Endodermal cell (in vitro differentiated cells): ENCODE measurements around the gene PLIN1. TPM values are rescaled to one million over a fixed set of nuclear protein-coding genes. Genes with fewer than 3 reads are reported as not detected.

Experiments used
- DNase-seq: peaks from one replicate; pipeline ENCODE4 v3.0.0-alpha.2; 2017
- H3K27ac ChIP-seq: 2 replicates; pipeline ENCODE4 v1.5.1; 2013; ENCODE audit warnings: mild to moderate bottlenecking, low read depth, low read length, moderate library complexity
- H3K27me3 ChIP-seq: 2 replicates; pipeline ENCODE4 v1.6.1; 2013; ENCODE audit warnings: mild to moderate bottlenecking, low read length, moderate library complexity; ENCODE audit not compliant: insufficient read depth, control insufficient read depth, poor library complexity, severe bottlenecking
- H3K36me3 ChIP-seq: 2 replicates; pipeline ENCODE4 v1.7.0; 2013; ENCODE audit warnings: mild to moderate bottlenecking, low read length, moderate library complexity; ENCODE audit not compliant: control insufficient read depth, insufficient read depth
- H3K4me1 ChIP-seq: one replicate; pipeline ENCODE4 v1.7.0; 2013; ENCODE audit warnings: low read length; ENCODE audit not compliant: control insufficient read depth, insufficient read depth
- H3K4me3 ChIP-seq: 2 replicates; pipeline ENCODE4 v1.5.1; 2013; ENCODE audit warnings: mild to moderate bottlenecking, low read length, moderate library complexity
- H3K9ac ChIP-seq: 2 replicates; pipeline ENCODE4 v1.6.1; 2013; ENCODE audit warnings: mild to moderate bottlenecking, low read length, moderate library complexity; ENCODE audit not compliant: poor library complexity, severe bottlenecking; ENCODE audit errors: extremely low read depth
- H3K9me3 ChIP-seq: 2 replicates; pipeline ENCODE4 v1.6.1; 2013; ENCODE audit warnings: mild to moderate bottlenecking, low read length, moderate library complexity; ENCODE audit not compliant: control insufficient read depth
- H3K27ac Mint-ChIP-seq: 2 replicates; pipeline ENCODE4 v1.8.0; 2020; ENCODE audit warnings: mixed read lengths
- H3K27me3 Mint-ChIP-seq: 2 replicates; pipeline ENCODE4 v1.8.0; 2021; ENCODE audit warnings: mild to moderate bottlenecking, mixed read lengths; ENCODE audit not compliant: insufficient read depth
- H3K36me3 Mint-ChIP-seq: 2 replicates; pipeline ENCODE4 v1.8.0; 2020; ENCODE audit warnings: low read depth, mixed read lengths
- H3K4me1 Mint-ChIP-seq: 2 replicates; pipeline ENCODE4 v1.8.0; 2020; ENCODE audit warnings: mixed read lengths
- H3K4me3 Mint-ChIP-seq: 2 replicates; pipeline ENCODE4 v1.8.0; 2020; ENCODE audit warnings: mild to moderate bottlenecking, moderate library complexity, mixed read lengths
- H3K9me3 Mint-ChIP-seq: 2 replicates; pipeline ENCODE4 v1.8.0; 2020; ENCODE audit warnings: mild to moderate bottlenecking, mixed read lengths
- CTCF ChIP-seq: fragments of 200-600 bp; sonication (generic); conservative IDR thresholded peaks from 2 replicates; pipeline ENCODE4 v1.5.0; 2021; ENCODE audit warnings: antibody characterized with exemption, mild to moderate bottlenecking
- WGBS, 2 experiments: methylation state at CpG; one replicate each; pipeline versions ENCODE4 v1.1.5 to v1.1.7; 2013; ENCODE audit warnings: missing lambda C conversion rate in 2 of 2, mixed read lengths in 1 of 2; ENCODE audit not compliant: insufficient coverage in 1 of 2, insufficient read length in 1 of 2; 5-methylcytosine and 5-hydroxymethylcytosine counted together
- total RNA-seq, 2 donors: library from RNA; stranded (reverse); fragmentation: NEBNext Ultra II Directional in 1 of 2; extraction: Animal tissue kit (Norgen Biotek cat#: 25700) in 1 of 2; gene quantifications; 2 replicates in 1 of 2; 3 replicates in 1 of 2; pipeline ENCODE4 v1.2.1, GENCODE V29; 2021

Gene PLIN1
- total RNA-seq, 2 donors from 2014 or later = 0.11 to 0.22 TPM

- H3K27ac ChIP-seq = no peak overlapping the region
- H3K9me3 ChIP-seq = no peaks in the 10 kb centered on the region
- Mint-ChIP-seq H3K27ac (no peak overlapping the region), H3K36me3 (no peaks in the 10 kb centered on the region), H3K4me1 (peaks cover 3% of the 10 kb centered on the region), H3K27me3 (peaks cover 54% of the 10 kb centered on the region), H3K4me3 (no peak overlapping the region), H3K9me3 (no peaks in the 10 kb centered on the region)
- H3K9ac ChIP-seq = no peak overlapping the region
- H3K4me1 ChIP-seq = no peaks in the 10 kb centered on the region
- H3K27me3 ChIP-seq = peaks cover 17% of the 10 kb centered on the region
- H3K4me3 ChIP-seq = no peak overlapping the region
- no peaks in the 10 kb centered on the region for H3K36me3 ChIP-seq
- no peak for TF ChIP-seq CTCF
- no peak for DNase-seq
- 48 to 92% methylated on average over 2 to 7 of the region's 9 CpGs for WGBS, 2 experiments
Observed at GRCh38 chr15:89669309-89669865, 9.8 kb downstream of the PLIN1 start.

- Histone ChIP-seq H3K9ac (no peak overlapping the region), H3K4me1 (no peaks in the 10 kb centered on the region), H3K27ac (no peak overlapping the region), H3K36me3 (no peaks in the 10 kb centered on the region), H3K4me3 (no peak overlapping the region), H3K27me3 (peaks cover 19% of the 10 kb centered on the region), H3K9me3 (no peaks in the 10 kb centered on the region)
- H3K36me3 Mint-ChIP-seq = no peaks in the 10 kb centered on the region
- no peak overlapping the region for H3K27ac Mint-ChIP-seq
- 92% methylated on average over 3 of the region's 3 CpGs; no CpG with 5 or more reads in 1 of the 2 experiments for WGBS, 2 experiments
- no peak for DNase-seq
- H3K27me3 Mint-ChIP-seq = peaks cover 51% of the 10 kb centered on the region
- H3K9me3 Mint-ChIP-seq = no peaks in the 10 kb centered on the region
- peaks cover 3% of the 10 kb centered on the region for H3K4me1 Mint-ChIP-seq
- H3K4me3 Mint-ChIP-seq = no peak overlapping the region
- no peak for TF ChIP-seq CTCF
Observed at GRCh38 chr15:89668171-89668570, 11.0 kb downstream of the PLIN1 start.

- H3K27ac Mint-ChIP-seq = no peak overlapping the region
- no peaks in the 10 kb centered on the region for H3K4me1 Mint-ChIP-seq
- Histone ChIP-seq H3K9ac (no peak overlapping the region), H3K27ac (no peak overlapping the region), H3K36me3 (no peaks in the 10 kb centered on the region), H3K4me3 (no peak overlapping the region), H3K4me1 (no peaks in the 10 kb centered on the region), H3K27me3 (peaks cover 19% of the 10 kb centered on the region), H3K9me3 (no peaks in the 10 kb centered on the region)
- no peaks in the 10 kb centered on the region for H3K36me3 Mint-ChIP-seq
- no peak overlapping the region for H3K4me3 Mint-ChIP-seq
- H3K27me3 Mint-ChIP-seq = peaks cover 51% of the 10 kb centered on the region
- DNase-seq = no peak
- no peak for TF ChIP-seq CTCF
- WGBS, 2 experiments = 90% methylated on average over 7 of the region's 7 CpGs; no CpG with 5 or more reads in 1 of the 2 experiments
- H3K9me3 Mint-ChIP-seq = no peaks in the 10 kb centered on the region
Observed at GRCh38 chr15:89667706-89667960, 11.5 kb downstream of the PLIN1 start.
